ENCODE measurements around the gene KDM5A. TPM values are rescaled to one million over a fixed set of nuclear protein-coding genes. Genes with fewer than 3 reads are reported as not detected.

The KDM5A gene
- total and polyA plus RNA-seq, 2 donors (not counting 1 experiment from before 2014, with no cell fraction given), result 24.4 to 54.5 TPM

DNA sequence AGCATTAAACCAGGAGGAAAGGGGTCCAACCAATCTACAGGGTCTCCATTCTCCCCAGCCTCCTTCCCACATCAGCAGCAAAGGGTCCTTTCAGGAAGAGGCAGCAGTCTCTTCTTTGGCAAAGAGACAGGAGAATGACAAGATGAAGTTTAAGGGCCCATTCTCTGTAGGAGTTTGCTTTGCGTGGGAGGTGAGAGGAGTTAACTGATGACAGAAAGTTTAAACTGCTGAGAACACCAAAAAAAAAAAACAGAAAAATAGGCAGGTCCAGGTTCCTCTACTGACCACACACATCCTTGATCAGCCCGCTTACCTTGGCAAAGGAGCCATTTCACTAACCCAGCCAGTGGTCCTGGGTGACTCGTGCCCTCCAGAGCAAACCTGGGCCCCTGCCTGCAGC, 132.2 kb downstream of the KDM5A start:
- Histone ChIP-seq H3K4me2 (ENCODE audit: extremely low read depth, insufficient read depth, low read length) (no peak overlapping the region), H3K36me3 (ENCODE audit: control insufficient read depth, insufficient read depth, low read length) (no peaks in the 10 kb centered on the region), H3K27me3 (ENCODE audit: control insufficient read depth, insufficient read depth, low read length) (peaks cover 17% of the 10 kb centered on the region), H3K27ac (ENCODE audit: insufficient read depth, low read length) (no peak overlapping the region), H3K4me1 (ENCODE audit: control insufficient read depth, extremely low read depth, insufficient read depth, low read length) (no peaks in the 10 kb centered on the region), H3K79me2 (ENCODE audit: control insufficient read depth, insufficient read depth, low read length) (no peaks in the 10 kb centered on the region), H3K9me3 (ENCODE audit: control insufficient read depth, insufficient read depth, low read depth, low read length) (no peaks in the 10 kb centered on the region), H4K20me1 (ENCODE audit: control insufficient read depth, extremely low read depth, insufficient read depth, low read length) (no peaks in the 10 kb centered on the region), H2AFZ (ENCODE audit: low read length) (no peak overlapping the region), H3K4me3 (replicated peaks in 1 of 4; ENCODE audit: control extremely low read depth in 1 of 4, insufficient read depth in 1 of 4, low read depth in 3 of 4, low read length in 4 of 4) (no peak overlapping the region), H3K9ac (ENCODE audit: insufficient read depth, low read length) (no peak overlapping the region)
- no peak for TF ChIP-seq EZH2 (IDR thresholded peaks at IDR 0.05; ENCODE audit: low read length, missing control alignments)
- TF ChIP-seq, protein P1, sequence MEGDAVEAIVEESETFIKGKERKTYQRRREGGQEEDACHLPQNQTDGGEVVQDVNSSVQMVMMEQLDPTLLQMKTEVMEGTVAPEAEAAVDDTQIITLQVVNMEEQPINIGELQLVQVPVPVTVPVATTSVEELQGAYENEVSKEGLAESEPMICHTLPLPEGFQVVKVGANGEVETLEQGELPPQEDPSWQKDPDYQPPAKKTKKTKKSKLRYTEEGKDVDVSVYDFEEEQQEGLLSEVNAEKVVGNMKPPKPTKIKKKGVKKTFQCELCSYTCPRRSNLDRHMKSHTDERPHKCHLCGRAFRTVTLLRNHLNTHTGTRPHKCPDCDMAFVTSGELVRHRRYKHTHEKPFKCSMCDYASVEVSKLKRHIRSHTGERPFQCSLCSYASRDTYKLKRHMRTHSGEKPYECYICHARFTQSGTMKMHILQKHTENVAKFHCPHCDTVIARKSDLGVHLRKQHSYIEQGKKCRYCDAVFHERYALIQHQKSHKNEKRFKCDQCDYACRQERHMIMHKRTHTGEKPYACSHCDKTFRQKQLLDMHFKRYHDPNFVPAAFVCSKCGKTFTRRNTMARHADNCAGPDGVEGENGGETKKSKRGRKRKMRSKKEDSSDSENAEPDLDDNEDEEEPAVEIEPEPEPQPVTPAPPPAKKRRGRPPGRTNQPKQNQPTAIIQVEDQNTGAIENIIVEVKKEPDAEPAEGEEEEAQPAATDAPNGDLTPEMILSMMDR (conservative IDR thresholded peaks at IDR 0.05 in 1 of 2, IDR thresholded peaks at IDR 0.05 in 1 of 2; ENCODE audit: low read depth in 1 of 2, low read length in 2 of 2), result no peak
- no peak for DNase-seq (ENCODE audit: low read depth in 2 of 2)

DNA sequence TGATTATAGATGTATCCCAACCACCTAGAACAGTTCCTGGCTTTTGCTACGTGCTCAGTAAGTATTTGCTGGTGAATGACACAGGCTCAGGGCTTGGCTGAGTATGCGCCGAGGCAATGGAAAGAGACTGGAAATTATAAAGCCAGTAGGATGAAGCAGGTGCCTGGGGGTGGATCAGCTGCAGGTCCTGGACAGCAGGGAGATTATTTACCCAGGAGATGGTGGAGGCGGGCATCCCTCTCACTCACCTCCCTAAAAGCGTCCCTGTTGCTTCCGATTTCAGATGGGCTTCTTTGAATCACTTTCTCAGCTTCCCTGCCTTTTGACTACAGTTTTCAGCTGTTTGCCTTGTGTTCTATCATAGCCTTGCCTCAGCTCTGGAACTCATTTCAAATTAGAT, 132.9 kb downstream of the KDM5A start:
- no peaks in the 10 kb centered on the region for H3K9me3 ChIP-seq (ENCODE audit: control insufficient read depth, insufficient read depth, low read depth, low read length)
- no peaks in the 10 kb centered on the region for H3K4me1 ChIP-seq (ENCODE audit: control insufficient read depth, extremely low read depth, insufficient read depth, low read length)
- no peak for TF ChIP-seq EZH2 (IDR thresholded peaks at IDR 0.05; ENCODE audit: low read length, missing control alignments)
- TF ChIP-seq, protein P1 (conservative IDR thresholded peaks at IDR 0.05 in 1 of 2, IDR thresholded peaks at IDR 0.05 in 1 of 2; ENCODE audit: low read depth in 1 of 2, low read length in 2 of 2), result no peak
- H3K27ac ChIP-seq (ENCODE audit: insufficient read depth, low read length), result no peak overlapping the region
- H3K9ac ChIP-seq (ENCODE audit: insufficient read depth, low read length), result no peak overlapping the region
- H3K36me3 ChIP-seq (ENCODE audit: control insufficient read depth, insufficient read depth, low read length), result no peaks in the 10 kb centered on the region
- DNase-seq (ENCODE audit: low read depth in 2 of 2), result no peak
- H4K20me1 ChIP-seq (ENCODE audit: control insufficient read depth, extremely low read depth, insufficient read depth, low read length), result no peaks in the 10 kb centered on the region
- H3K4me3 ChIP-seq (replicated peaks in 1 of 4; ENCODE audit: control extremely low read depth in 1 of 4, insufficient read depth in 1 of 4, low read depth in 3 of 4, low read length in 4 of 4), result no peak overlapping the region
- H2AFZ ChIP-seq (ENCODE audit: low read length), result no peak overlapping the region
- H3K79me2 ChIP-seq (ENCODE audit: control insufficient read depth, insufficient read depth, low read length), result no peaks in the 10 kb centered on the region
- peaks cover 17% of the 10 kb centered on the region for H3K27me3 ChIP-seq (ENCODE audit: control insufficient read depth, insufficient read depth, low read length)
- no peak overlapping the region for H3K4me2 ChIP-seq (ENCODE audit: extremely low read depth, insufficient read depth, low read length)

- Histone ChIP-seq H3K4me3 (replicated peaks in 1 of 4; ENCODE audit: control extremely low read depth in 1 of 4, insufficient read depth in 1 of 4, low read depth in 3 of 4, low read length in 4 of 4) (no peak overlapping the region), H4K20me1 (ENCODE audit: control insufficient read depth, extremely low read depth, insufficient read depth, low read length) (no peaks in the 10 kb centered on the region), H3K27me3 (ENCODE audit: control insufficient read depth, insufficient read depth, low read length) (peaks cover 12% of the 10 kb centered on the region), H3K4me2 (ENCODE audit: extremely low read depth, insufficient read depth, low read length) (no peak overlapping the region), H3K9ac (ENCODE audit: insufficient read depth, low read length) (no peak overlapping the region), H3K4me1 (ENCODE audit: control insufficient read depth, extremely low read depth, insufficient read depth, low read length) (no peaks in the 10 kb centered on the region), H2AFZ (ENCODE audit: low read length) (no peak overlapping the region), H3K79me2 (ENCODE audit: control insufficient read depth, insufficient read depth, low read length) (no peaks in the 10 kb centered on the region), H3K36me3 (ENCODE audit: control insufficient read depth, insufficient read depth, low read length) (no peaks in the 10 kb centered on the region), H3K27ac (ENCODE audit: insufficient read depth, low read length) (no peak overlapping the region), H3K9me3 (ENCODE audit: control insufficient read depth, insufficient read depth, low read depth, low read length) (no peaks in the 10 kb centered on the region)
- TF ChIP-seq, protein P1 (conservative IDR thresholded peaks at IDR 0.05 in 1 of 2, IDR thresholded peaks at IDR 0.05 in 1 of 2; ENCODE audit: low read depth in 1 of 2, low read length in 2 of 2), result no peak
- TF ChIP-seq EZH2 (IDR thresholded peaks at IDR 0.05; ENCODE audit: low read length, missing control alignments), result no peak
- DNase-seq (ENCODE audit: low read depth in 2 of 2), result no peak
Measured at GRCh38 chr12:254912-255311, 134.2 kb downstream of the KDM5A start.

All from fibroblast of lung (primary cell).